ENCODE data around the gene CD86. TPM values are rescaled to one million over a fixed set of nuclear protein-coding genes. Genes with fewer than 3 reads are reported as not detected.
A peak's percentile ranks its signal among the peaks of the same experiment; 100 is the strongest.

CD86 gene
- total RNA-seq, 1 donor from 2014 or later = not detected

DNA sequence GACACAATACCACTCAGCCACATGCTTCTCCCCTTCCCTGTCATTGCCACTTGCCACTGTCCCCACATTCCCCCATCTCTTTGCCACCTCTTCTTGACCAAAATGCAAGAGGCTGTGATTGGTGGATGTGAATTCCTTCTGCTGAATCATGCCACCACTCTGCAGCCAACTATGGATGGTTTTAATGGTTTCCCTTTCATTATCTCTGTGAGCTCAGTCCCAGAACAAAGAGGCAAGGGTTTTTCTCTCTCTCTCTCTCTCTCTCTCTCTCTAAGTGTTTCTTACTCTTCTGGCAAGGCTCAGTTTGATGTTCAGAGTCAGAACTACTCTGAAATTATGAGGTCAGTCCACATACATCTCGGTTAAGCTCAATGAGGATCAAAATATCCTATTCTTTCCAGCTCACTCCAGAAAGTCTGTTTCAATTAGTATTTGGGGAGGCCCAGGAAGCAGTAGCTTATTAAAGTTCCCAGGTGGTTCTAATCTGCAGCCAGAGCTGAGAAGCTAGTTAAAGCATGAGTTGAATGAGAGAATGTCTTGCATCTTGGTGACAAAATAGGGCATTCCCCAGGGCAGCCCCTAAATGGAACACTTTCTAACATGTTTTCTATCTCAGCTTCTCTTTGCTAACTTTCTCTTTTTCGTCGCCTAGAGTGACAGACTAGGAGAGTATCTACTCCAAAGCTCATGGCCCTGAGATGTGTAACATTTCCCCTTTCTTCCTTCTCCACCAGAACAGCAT is 24.6 kb upstream of the CD86 start:
- no peak overlapping the region for H3K4me3 Mint-ChIP-seq (ENCODE audit: unreplicated experiment)
- no peak overlapping the region for H2AFZ ChIP-seq (ENCODE audit: low read depth, low read length)
- H3K27ac Mint-ChIP-seq (ENCODE audit: unreplicated experiment) = peak overlapping the region; percentile 70
- TF ChIP-seq CTCF (IDR thresholded peaks at IDR 0.05; ENCODE audit: insufficient read depth, low read depth, low read length) (no peak), EZH2 (IDR thresholded peaks at IDR 0.05; ENCODE audit: insufficient read depth, low read length) (no peak)
- H3K4me1 Mint-ChIP-seq (ENCODE audit: low read depth, unreplicated experiment) = peaks cover 4% of the 10 kb centered on the region
- no peak overlapping the region for H3K4me3 ChIP-seq (ENCODE audit: insufficient read depth, low read depth, low read length)
- no peaks in the 10 kb centered on the region for H3K27me3 ChIP-seq (ENCODE audit: insufficient read depth, low read length)
- DNase-seq (ENCODE audit: low read depth) = peak; percentile 35
- no peaks in the 10 kb centered on the region for H3K9me3 ChIP-seq (ENCODE audit: insufficient read depth, low read depth, low read length)
- H3K4me1 ChIP-seq (ENCODE audit: insufficient read depth, low read length) = no peaks in the 10 kb centered on the region
- no peaks in the 10 kb centered on the region for H3K36me3 Mint-ChIP-seq (ENCODE audit: low read depth, unreplicated experiment)
- no peaks in the 10 kb centered on the region for H3K27me3 Mint-ChIP-seq (ENCODE audit: low read depth, unreplicated experiment)
- H3K79me2 ChIP-seq (ENCODE audit: insufficient read depth, low read length) = no peaks in the 10 kb centered on the region
- no peaks in the 10 kb centered on the region for H4K20me1 ChIP-seq (ENCODE audit: insufficient read depth, low read length)
- no peak overlapping the region for H3K27ac ChIP-seq (ENCODE audit: low read depth, low read length)
- peaks cover 4% of the 10 kb centered on the region for H3K9me3 Mint-ChIP-seq (ENCODE audit: unreplicated experiment)
- peak overlapping the region; percentile 21 for H3K4me2 ChIP-seq (ENCODE audit: low read length)
- H3K36me3 ChIP-seq (ENCODE audit: insufficient read depth, low read length) = no peaks in the 10 kb centered on the region
- H3K9ac ChIP-seq (ENCODE audit: low read length) = no peak overlapping the region
- no peak for FAIRE-seq

- no peak for DNase-seq (ENCODE audit: low read depth)
- Mint-ChIP-seq H3K27ac (ENCODE audit: unreplicated experiment) (no peak overlapping the region), H3K4me3 (ENCODE audit: unreplicated experiment) (no peak overlapping the region), H3K36me3 (ENCODE audit: low read depth, unreplicated experiment) (no peaks in the 10 kb centered on the region), H3K27me3 (ENCODE audit: low read depth, unreplicated experiment) (no peaks in the 10 kb centered on the region), H3K9me3 (ENCODE audit: unreplicated experiment) (peaks cover 10% of the 10 kb centered on the region), H3K4me1 (ENCODE audit: low read depth, unreplicated experiment) (peaks cover 4% of the 10 kb centered on the region)
- H3K27ac ChIP-seq (ENCODE audit: low read depth, low read length) = no peak overlapping the region
- no peak overlapping the region for H2AFZ ChIP-seq (ENCODE audit: low read depth, low read length)
- FAIRE-seq = no peak
- no peak overlapping the region for H3K4me3 ChIP-seq (ENCODE audit: insufficient read depth, low read depth, low read length)
- H3K9ac ChIP-seq (ENCODE audit: low read length) = no peak overlapping the region
- no peaks in the 10 kb centered on the region for H3K36me3 ChIP-seq (ENCODE audit: insufficient read depth, low read length)
- no peak overlapping the region for H3K4me2 ChIP-seq (ENCODE audit: low read length)
- H3K9me3 ChIP-seq (ENCODE audit: insufficient read depth, low read depth, low read length) = no peaks in the 10 kb centered on the region
- H3K79me2 ChIP-seq (ENCODE audit: insufficient read depth, low read length) = no peaks in the 10 kb centered on the region
- no peak for TF ChIP-seq CTCF (IDR thresholded peaks at IDR 0.05; ENCODE audit: insufficient read depth, low read depth, low read length)
- TF ChIP-seq EZH2 (IDR thresholded peaks at IDR 0.05; ENCODE audit: insufficient read depth, low read length) = no peak
- no peaks in the 10 kb centered on the region for H3K27me3 ChIP-seq (ENCODE audit: insufficient read depth, low read length)
- H3K4me1 ChIP-seq (ENCODE audit: insufficient read depth, low read length) = no peaks in the 10 kb centered on the region
- no peaks in the 10 kb centered on the region for H4K20me1 ChIP-seq (ENCODE audit: insufficient read depth, low read length)
Measured at GRCh38 chr3:122031123-122031468, 24.1 kb upstream of the CD86 start.

GRCh38 chr3:122032531-122032930 is 22.6 kb upstream of the CD86 start:
- H3K27ac Mint-ChIP-seq (ENCODE audit: unreplicated experiment) = no peak overlapping the region
- H2AFZ ChIP-seq (ENCODE audit: low read depth, low read length) = no peak overlapping the region
- H3K9me3 Mint-ChIP-seq (ENCODE audit: unreplicated experiment) = peaks cover 13% of the 10 kb centered on the region
- H3K4me3 ChIP-seq (ENCODE audit: insufficient read depth, low read depth, low read length) = no peak overlapping the region
- no peak overlapping the region for H3K4me3 Mint-ChIP-seq (ENCODE audit: unreplicated experiment)
- H3K4me1 ChIP-seq (ENCODE audit: insufficient read depth, low read length) = no peaks in the 10 kb centered on the region
- no peaks in the 10 kb centered on the region for H3K27me3 Mint-ChIP-seq (ENCODE audit: low read depth, unreplicated experiment)
- H3K9ac ChIP-seq (ENCODE audit: low read length) = no peak overlapping the region
- DNase-seq (ENCODE audit: low read depth) = no peak
- H3K36me3 Mint-ChIP-seq (ENCODE audit: low read depth, unreplicated experiment) = no peaks in the 10 kb centered on the region
- TF ChIP-seq CTCF (IDR thresholded peaks at IDR 0.05; ENCODE audit: insufficient read depth, low read depth, low read length) (no peak), EZH2 (IDR thresholded peaks at IDR 0.05; ENCODE audit: insufficient read depth, low read length) (no peak)
- H3K79me2 ChIP-seq (ENCODE audit: insufficient read depth, low read length) = no peaks in the 10 kb centered on the region
- H3K36me3 ChIP-seq (ENCODE audit: insufficient read depth, low read length) = no peaks in the 10 kb centered on the region
- no peaks in the 10 kb centered on the region for H3K9me3 ChIP-seq (ENCODE audit: insufficient read depth, low read depth, low read length)
- H4K20me1 ChIP-seq (ENCODE audit: insufficient read depth, low read length) = no peaks in the 10 kb centered on the region
- no peaks in the 10 kb centered on the region for H3K27me3 ChIP-seq (ENCODE audit: insufficient read depth, low read length)
- FAIRE-seq = no peak
- H3K4me1 Mint-ChIP-seq (ENCODE audit: low read depth, unreplicated experiment) = peaks cover 4% of the 10 kb centered on the region
- no peak overlapping the region for H3K4me2 ChIP-seq (ENCODE audit: low read length)
- no peak overlapping the region for H3K27ac ChIP-seq (ENCODE audit: low read depth, low read length)
